GM03348 (cell line): ENCODE results near the gene HBQ1.
"Not testable (repeated sequence)": the region's sequence is repeated elsewhere in the genome, so short reads cannot be mapped to it uniquely, and the experiment has no call there.

Experiments
- DNase-seq: peaks from one replicate; pipeline ENCODE4 v3.0.0; 2012; ENCODE audit warnings: low spot score

The HBQ1 gene

GRCh38 chr16:180101-180675 lies at the start of gene HBQ1:
HBQ1 (plus strand) TSS chr16:180459; CDS start chr16:180487, 28 bp downstream.
- peak; percentile 78 for DNase-seq

- DNase-seq, result no peak
These were observed 49.6 kb upstream of the HBQ1 start for GRCh38 chr16:130533-131173.

DNA sequence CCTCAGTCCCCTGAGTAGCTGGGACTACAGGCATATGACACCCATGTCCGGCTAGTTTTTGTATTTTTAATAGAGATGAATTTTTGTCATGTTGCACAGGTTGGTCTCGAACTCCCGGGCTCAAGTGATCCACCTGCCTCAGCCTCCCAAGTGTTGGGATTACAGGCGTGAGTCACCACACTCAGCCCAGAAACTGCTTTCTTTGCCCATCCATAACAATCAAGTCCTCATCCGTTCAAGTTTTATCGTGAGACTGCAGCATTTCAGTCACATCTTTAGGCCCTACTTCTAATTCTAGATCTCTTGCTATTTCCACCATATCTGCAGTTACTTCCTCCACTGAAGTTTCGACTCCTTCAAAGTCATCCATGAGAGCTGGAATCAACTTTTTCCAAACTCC lies 48.1 kb upstream of the HBQ1 start:
- no peak for DNase-seq

GRCh38 chr16:133716-134115 lies 46.5 kb upstream of the HBQ1 start:
- DNase-seq, result no peak

DNA sequence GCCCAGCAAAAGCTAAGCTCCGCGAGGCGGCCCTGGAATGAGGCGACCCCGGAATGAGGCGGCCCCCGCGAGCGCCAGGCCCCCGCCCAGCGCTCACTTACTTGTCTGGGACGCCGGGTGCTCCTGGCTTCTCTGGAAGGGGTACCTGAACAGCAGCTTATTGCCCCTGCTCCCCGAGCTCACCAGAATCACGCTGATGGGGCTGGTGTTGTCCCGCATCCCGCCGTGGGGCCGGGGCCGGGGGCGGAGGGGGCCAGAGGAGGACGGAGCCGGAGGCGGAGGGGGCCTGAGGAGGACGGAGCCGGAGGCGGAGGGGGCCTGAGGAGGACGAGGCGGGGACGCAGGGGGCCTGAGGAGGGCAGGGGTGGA lies 42.2 kb upstream of the HBQ1 start:
- peak; percentile 53 for DNase-seq

GRCh38 chr16:140175-140857 lies 39.9 kb upstream of the HBQ1 start:
- DNase-seq, result no peak

GRCh38 chr16:142405-142967 lies 37.8 kb upstream of the HBQ1 start:
- no peak for DNase-seq

GRCh38 chr16:143047-143446 lies 37.2 kb upstream of the HBQ1 start:
- no peak for DNase-seq

- DNase-seq, result peak; percentile 36
These were observed 36.8 kb upstream of the HBQ1 start for GRCh38 chr16:143456-143855.

DNA sequence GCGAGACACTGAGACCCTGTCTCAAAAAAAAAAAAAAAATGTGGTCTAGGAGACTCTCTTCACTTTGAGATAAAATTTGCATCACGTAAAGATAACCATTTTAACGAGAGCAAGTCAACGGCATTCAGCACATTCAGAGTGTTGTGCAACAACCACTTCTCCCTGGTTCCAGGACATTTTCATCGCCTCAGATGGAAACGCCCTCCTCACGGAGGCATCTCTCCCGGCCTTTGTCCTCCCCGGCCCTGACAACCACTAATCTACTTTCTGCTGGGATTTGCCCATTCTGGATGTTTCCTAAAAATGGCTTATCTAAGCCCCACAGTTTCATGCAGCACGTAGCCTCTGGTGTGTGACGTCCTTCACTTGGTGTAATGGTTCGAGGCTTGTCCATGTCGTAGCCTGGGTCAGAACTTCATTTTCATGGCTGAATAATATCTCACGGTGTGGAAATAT lies 35.4 kb upstream of the HBQ1 start:
- no peak for DNase-seq

DNA sequence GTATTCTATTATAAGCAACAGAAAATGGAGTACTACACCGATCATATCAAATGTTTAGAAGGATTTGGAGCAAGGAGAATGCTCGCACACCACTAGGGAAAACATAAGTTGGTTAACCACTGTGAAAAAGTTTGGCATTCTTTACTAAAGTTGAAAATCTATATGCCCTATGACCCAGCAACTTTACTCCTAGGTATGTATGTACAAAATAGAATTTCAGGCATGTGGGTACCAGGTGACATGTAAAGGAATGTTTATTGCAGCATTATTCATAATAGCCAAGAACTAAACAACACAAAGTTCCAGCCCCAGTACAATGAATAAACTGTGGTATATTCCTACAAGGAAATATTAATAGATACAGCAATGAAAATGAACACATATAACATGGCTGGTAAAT lies 33.6 kb upstream of the HBQ1 start:
- no peak for DNase-seq

DNA sequence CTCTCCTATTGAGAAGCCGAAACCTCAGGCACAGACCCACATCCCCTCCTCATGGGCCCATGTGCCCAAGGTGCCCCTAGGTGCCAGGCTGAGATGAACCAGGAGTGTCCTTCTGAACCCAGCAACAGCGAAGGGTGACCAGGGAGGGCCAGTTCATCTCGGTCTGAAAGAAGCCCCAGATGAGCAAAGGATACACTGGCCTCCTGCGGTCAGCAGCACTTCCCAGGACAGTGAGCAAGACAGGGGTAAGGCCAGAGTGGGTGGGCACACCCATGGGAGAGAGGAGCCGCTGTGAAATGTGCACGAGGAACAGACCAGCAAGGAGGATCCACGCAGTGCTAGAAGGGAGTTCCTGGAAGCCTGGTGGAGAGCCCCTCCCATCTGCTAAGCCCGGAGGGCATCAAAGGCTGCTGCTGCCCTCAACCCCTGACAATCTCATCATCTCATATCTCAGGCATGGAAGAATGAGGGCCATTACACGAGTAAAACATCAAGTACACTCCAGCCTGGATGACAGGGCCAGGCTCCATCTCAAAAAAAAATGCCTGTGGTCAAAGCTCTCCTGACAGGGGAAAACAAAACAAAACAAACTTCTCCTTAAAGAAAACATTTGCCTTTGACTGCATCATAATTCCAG lies 31.1 kb upstream of the HBQ1 start:
- peak; percentile 31 for DNase-seq

DNA sequence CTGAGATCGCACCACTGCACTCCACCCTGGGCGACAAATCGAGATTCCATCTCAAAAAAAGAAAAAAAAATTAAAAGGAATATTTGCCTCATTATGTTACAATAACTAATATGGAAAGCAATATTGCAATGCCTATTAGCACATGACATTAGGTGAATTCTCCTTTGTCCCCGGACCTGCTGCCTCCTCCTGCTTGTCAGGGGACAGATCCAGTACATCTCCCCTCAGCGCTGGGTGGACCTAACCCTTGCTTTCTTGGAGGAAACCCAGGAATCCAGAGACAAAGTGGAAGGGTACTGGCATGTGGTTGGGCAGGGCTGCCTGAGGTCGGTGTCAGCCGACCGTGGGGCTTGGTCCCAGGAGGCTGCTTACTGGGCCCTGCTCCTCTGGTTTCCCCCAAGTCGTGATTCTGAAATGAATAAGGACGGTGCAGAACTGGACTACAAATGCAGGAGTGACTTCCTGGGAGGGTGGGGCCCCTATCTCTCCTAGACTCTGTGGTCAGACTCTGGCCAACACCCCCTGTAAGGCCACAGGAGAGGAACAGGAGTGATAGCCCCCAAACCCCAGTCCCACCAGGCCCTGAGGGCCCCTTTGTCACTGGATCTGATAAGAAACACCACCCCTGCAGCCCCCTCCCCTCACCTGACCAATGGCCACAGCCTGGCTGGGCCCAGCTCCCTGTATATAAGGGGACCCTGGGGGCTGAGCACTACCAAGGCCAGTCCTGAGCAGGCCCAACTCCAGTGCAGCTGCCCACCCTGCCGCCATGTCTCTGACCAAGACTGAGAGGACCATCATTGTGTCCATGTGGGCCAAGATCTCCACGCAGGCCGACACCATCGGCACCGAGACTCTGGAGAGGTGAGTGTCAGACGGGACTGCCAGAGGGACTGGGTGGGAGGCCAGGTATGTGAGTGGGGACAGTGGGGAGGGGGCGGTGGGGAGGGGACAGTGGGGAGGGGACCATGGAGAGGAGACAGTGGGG lies 27.8 kb upstream of the HBQ1 start, which contains the start of gene HBZ:
HBZ (plus strand) TSS at position 504 of the 988 bp plus-strand sequence; CDS start at position 770, 266 bp downstream.
- no peak for DNase-seq

- DNase-seq, result not testable (repeated sequence)
These were observed 27.1 kb upstream of the HBQ1 start for GRCh38 chr16:153129-153521.

- not testable (repeated sequence) for DNase-seq
These were observed 26.6 kb upstream of the HBQ1 start for GRCh38 chr16:153550-154216.

GRCh38 chr16:154217-155030 lies 25.8 kb upstream of the HBQ1 start:
- DNase-seq, result peak; percentile 41

GRCh38 chr16:155031-155398 lies 25.2 kb upstream of the HBQ1 start:
- DNase-seq, result no peak

DNA sequence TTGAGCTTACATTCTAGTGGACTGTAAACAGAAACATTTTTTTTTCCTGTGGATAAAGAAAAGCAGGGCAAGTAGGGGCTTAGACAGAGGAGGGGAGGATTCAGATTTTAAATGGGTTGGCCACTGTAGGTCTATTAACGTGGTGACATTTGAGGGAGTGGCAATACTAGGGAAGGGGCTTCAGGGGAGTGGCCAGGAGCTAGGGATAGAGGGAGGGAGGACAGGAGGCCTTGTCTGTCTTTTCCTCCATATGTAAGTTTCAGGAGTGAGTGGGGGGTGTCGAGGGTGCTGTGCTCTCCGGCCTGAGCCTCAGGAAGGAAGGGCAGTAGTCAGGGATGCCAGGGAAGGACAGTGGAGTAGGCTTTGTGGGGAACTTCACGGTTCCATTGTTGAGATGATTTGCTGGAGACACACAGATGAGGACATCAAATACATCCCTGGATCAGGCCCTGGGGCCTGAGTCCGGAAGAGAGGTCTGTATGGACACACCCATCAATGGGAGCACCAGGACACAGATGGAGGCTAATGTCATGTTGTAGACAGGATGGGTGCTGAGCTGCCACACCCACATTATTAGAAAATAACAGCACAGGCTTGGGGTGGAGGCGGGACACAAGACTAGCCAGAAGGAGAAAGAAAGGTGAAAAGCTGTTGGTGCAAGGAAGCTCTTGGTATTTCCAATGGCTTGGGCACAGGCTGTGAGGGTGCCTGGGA lies 21.0 kb upstream of the HBQ1 start:
- no peak for DNase-seq

GRCh38 chr16:160242-160641 lies 20.0 kb upstream of the HBQ1 start:
- not testable (repeated sequence) for DNase-seq
